HUDEP-2 (cell line): ENCODE results near the gene KRTAP4-4.

Experiments
- DNase-seq, 76 experiments: peaks; one replicate each; lab custom pipeline; 2025; ENCODE audit not compliant: unreplicated experiment in 76 of 76; lab: John Stamatoyannopoulos, UW

The KRTAP4-4 gene

GRCh38 chr17:41116297-41116696, 44.3 kb downstream of the KRTAP4-4 start:
- no peak for DNase-seq

DNA sequence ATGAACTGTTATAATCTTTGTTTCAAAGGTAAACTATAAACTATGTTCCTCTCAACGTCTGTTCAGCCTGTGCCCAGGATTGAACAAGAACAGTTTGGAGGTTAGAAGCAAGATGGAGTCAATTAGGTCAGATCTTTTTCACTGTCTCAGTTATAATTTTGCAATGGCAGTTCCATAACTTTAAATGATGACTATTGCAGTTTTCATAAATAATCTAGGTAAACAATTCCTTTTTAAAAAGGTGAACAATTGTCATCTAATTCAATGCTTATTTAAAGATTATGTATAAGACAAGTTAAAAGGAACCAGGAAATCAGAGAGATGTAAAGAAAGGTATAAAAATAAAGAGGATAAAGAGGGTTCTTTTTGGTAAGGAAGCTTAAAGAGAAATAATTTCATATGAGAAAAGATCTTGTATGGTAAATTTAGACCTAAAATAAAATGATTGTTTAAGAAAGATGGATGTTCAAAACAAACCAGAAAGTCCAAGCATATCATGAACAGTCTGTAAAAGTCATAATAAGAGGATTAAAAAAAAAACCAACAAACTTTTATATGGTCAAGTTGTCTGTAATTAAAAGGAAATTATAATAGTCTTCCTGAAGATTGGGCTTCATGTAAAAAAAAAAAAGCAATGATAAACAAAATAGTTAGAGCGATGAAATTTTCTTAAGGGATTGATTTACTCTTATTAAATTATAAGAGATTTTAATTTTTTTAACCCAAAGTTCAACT, 49.2 kb downstream of the KRTAP4-4 start:
- no peak for DNase-seq
